ENCODE data around the gene WDR74. TPM values are rescaled to one million over a fixed set of nuclear protein-coding genes. Genes with fewer than 3 reads are reported as not detected.

The WDR74 gene
- total RNA-seq, 1 experiment from 2014 or later: 110 TPM

DNA sequence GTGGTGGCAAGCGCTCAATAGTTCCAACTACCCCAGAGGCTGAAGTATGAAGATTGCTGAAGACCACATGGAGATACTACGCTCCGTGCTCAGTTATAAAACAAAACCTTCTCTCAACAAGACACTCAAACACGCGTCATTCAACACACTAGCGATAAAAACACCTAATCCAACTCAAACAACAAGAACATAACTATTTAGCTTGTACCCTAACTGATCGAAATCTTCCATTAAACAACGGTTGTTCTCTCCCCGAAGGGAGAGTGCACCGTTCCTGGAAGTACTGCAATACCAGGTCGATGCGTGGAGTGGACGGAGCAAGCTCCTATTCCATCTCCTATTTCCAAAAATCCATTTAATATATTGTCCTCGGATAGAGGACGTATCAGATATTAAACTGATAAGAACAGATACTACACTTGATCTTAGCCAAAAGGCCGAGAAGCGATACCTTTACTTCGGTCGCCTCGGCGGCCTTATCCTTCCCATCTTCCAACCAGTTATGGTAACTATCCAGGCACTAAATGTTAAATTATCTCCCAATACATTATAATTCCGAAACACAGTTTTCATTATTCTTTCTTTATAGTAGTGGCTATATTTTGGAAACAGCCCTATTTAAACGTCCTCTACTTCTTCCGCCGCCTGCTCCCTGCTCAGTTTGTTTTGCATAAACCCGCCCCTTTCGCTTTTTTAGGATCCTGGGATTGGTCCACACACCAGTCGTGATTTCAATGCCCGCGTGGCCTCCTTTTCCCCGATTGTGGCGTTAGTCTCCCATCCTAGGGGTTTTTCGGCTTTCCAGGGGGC lies 2.2 kb upstream of the WDR74 start (continued):
- TF ChIP-seq, protein P1, sequence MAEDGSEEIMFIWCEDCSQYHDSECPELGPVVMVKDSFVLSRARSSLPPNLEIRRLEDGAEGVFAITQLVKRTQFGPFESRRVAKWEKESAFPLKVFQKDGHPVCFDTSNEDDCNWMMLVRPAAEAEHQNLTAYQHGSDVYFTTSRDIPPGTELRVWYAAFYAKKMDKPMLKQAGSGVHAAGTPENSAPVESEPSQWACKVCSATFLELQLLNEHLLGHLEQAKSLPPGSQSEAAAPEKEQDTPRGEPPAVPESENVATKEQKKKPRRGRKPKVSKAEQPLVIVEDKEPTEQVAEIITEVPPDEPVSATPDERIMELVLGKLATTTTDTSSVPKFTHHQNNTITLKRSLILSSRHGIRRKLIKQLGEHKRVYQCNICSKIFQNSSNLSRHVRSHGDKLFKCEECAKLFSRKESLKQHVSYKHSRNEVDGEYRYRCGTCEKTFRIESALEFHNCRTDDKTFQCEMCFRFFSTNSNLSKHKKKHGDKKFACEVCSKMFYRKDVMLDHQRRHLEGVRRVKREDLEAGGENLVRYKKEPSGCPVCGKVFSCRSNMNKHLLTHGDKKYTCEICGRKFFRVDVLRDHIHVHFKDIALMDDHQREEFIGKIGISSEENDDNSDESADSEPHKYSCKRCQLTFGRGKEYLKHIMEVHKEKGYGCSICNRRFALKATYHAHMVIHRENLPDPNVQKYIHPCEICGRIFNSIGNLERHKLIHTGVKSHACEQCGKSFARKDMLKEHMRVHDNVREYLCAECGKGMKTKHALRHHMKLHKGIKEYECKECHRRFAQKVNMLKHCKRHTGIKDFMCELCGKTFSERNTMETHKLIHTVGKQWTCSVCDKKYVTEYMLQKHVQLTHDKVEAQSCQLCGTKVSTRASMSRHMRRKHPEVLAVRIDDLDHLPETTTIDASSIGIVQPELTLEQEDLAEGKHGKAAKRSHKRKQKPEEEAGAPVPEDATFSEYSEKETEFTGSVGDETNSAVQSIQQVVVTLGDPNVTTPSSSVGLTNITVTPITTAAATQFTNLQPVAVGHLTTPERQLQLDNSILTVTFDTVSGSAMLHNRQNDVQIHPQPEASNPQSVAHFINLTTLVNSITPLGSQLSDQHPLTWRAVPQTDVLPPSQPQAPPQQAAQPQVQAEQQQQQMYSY (CRISPR knock-in tag; IDR thresholded peaks at IDR 0.05): no peak; the same call in 1 of the 2 replicates
- peak; percentile 93; the same call in 1 of the 2 replicates for TF ChIP-seq ATF1 (CRISPR knock-in tag; IDR thresholded peaks at IDR 0.05)
- TF ChIP-seq, protein P2, sequence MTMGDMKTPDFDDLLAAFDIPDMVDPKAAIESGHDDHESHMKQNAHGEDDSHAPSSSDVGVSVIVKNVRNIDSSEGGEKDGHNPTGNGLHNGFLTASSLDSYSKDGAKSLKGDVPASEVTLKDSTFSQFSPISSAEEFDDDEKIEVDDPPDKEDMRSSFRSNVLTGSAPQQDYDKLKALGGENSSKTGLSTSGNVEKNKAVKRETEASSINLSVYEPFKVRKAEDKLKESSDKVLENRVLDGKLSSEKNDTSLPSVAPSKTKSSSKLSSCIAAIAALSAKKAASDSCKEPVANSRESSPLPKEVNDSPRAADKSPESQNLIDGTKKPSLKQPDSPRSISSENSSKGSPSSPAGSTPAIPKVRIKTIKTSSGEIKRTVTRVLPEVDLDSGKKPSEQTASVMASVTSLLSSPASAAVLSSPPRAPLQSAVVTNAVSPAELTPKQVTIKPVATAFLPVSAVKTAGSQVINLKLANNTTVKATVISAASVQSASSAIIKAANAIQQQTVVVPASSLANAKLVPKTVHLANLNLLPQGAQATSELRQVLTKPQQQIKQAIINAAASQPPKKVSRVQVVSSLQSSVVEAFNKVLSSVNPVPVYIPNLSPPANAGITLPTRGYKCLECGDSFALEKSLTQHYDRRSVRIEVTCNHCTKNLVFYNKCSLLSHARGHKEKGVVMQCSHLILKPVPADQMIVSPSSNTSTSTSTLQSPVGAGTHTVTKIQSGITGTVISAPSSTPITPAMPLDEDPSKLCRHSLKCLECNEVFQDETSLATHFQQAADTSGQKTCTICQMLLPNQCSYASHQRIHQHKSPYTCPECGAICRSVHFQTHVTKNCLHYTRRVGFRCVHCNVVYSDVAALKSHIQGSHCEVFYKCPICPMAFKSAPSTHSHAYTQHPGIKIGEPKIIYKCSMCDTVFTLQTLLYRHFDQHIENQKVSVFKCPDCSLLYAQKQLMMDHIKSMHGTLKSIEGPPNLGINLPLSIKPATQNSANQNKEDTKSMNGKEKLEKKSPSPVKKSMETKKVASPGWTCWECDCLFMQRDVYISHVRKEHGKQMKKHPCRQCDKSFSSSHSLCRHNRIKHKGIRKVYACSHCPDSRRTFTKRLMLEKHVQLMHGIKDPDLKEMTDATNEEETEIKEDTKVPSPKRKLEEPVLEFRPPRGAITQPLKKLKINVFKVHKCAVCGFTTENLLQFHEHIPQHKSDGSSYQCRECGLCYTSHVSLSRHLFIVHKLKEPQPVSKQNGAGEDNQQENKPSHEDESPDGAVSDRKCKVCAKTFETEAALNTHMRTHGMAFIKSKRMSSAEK (CRISPR knock-in tag; IDR thresholded peaks at IDR 0.05; ENCODE audit: borderline replicate concordance): peak; percentile 100
- TF ChIP-seq GTF2I (CRISPR knock-in tag; conservative IDR thresholded peaks at IDR 0.05): peak; percentile 79; the same call in 1 of the 2 replicates
- TF ChIP-seq AFF4 (CRISPR knock-in tag; IDR thresholded peaks at IDR 0.05; ENCODE audit: borderline replicate concordance): peak; percentile 96
- TF ChIP-seq ZNF121 (CRISPR knock-in tag; IDR thresholded peaks at IDR 0.05): no peak
- 0 out of 2 replicates have a peak, but pooled peaks have one; percentile 21 for TF ChIP-seq MXD4 (CRISPR knock-in tag; IDR thresholded peaks at IDR 0.05; ENCODE audit: borderline replicate concordance)
- TF ChIP-seq E2F5 (CRISPR knock-in tag; IDR thresholded peaks at IDR 0.05): peak; percentile 93; the same call in 1 of the 2 replicates
- TF ChIP-seq, protein P3, sequence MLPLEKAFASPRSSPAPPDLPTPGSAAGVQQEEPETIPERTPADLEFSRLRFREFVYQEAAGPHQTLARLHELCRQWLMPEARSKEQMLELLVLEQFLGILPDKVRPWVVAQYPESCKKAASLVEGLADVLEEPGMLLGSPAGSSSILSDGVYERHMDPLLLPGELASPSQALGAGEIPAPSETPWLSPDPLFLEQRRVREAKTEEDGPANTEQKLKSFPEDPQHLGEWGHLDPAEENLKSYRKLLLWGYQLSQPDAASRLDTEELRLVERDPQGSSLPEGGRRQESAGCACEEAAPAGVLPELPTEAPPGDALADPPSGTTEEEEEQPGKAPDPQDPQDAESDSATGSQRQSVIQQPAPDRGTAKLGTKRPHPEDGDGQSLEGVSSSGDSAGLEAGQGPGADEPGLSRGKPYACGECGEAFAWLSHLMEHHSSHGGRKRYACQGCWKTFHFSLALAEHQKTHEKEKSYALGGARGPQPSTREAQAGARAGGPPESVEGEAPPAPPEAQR (CRISPR knock-in tag; IDR thresholded peaks at IDR 0.05): 0 out of 2 replicates have a peak, but pooled peaks have one; percentile 27
- peak; percentile 90 for TF ChIP-seq CBFB (CRISPR knock-in tag; IDR thresholded peaks at IDR 0.05; ENCODE audit: low read depth)
- no peak for TF ChIP-seq NR1H2 (CRISPR knock-in tag; IDR thresholded peaks at IDR 0.05)
- TF ChIP-seq, protein P4, sequence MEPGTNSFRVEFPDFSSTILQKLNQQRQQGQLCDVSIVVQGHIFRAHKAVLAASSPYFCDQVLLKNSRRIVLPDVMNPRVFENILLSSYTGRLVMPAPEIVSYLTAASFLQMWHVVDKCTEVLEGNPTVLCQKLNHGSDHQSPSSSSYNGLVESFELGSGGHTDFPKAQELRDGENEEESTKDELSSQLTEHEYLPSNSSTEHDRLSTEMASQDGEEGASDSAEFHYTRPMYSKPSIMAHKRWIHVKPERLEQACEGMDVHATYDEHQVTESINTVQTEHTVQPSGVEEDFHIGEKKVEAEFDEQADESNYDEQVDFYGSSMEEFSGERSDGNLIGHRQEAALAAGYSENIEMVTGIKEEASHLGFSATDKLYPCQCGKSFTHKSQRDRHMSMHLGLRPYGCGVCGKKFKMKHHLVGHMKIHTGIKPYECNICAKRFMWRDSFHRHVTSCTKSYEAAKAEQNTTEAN (CRISPR knock-in tag; IDR thresholded peaks at IDR 0.05): peak; percentile 96; the same call in 1 of the 2 replicates
- TF ChIP-seq SMAD3 (CRISPR knock-in tag; IDR thresholded peaks at IDR 0.05; ENCODE audit: borderline replicate concordance): peak; percentile 92
- peak; percentile 98 for TF ChIP-seq ETV6 (CRISPR knock-in tag; IDR thresholded peaks at IDR 0.05)
- TF ChIP-seq, protein P5, sequence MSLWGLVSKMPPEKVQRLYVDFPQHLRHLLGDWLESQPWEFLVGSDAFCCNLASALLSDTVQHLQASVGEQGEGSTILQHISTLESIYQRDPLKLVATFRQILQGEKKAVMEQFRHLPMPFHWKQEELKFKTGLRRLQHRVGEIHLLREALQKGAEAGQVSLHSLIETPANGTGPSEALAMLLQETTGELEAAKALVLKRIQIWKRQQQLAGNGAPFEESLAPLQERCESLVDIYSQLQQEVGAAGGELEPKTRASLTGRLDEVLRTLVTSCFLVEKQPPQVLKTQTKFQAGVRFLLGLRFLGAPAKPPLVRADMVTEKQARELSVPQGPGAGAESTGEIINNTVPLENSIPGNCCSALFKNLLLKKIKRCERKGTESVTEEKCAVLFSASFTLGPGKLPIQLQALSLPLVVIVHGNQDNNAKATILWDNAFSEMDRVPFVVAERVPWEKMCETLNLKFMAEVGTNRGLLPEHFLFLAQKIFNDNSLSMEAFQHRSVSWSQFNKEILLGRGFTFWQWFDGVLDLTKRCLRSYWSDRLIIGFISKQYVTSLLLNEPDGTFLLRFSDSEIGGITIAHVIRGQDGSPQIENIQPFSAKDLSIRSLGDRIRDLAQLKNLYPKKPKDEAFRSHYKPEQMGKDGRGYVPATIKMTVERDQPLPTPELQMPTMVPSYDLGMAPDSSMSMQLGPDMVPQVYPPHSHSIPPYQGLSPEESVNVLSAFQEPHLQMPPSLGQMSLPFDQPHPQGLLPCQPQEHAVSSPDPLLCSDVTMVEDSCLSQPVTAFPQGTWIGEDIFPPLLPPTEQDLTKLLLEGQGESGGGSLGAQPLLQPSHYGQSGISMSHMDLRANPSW (CRISPR knock-in tag; conservative IDR thresholded peaks at IDR 0.05; ENCODE audit: low read depth): no peak
- peak; percentile 79; the same call in 1 of the 2 replicates for TF ChIP-seq FOXJ3 (CRISPR knock-in tag; IDR thresholded peaks at IDR 0.05; ENCODE audit: borderline replicate concordance)
- peak; percentile 91 for TF ChIP-seq ZNF219 (CRISPR knock-in tag; IDR thresholded peaks at IDR 0.05; ENCODE audit: borderline replicate concordance)
- peak; percentile 55; the same call in 1 of the 2 replicates for TF ChIP-seq NR2C2 (CRISPR knock-in tag; IDR thresholded peaks at IDR 0.05)

All from WTC11 (cell line).